CD14-positive monocyte (primary cell): ENCODE results near the gene TTC23. TPM values are rescaled to one million over a fixed set of nuclear protein-coding genes. Genes with fewer than 3 reads are reported as not detected.
"Not testable (repeated sequence)": the region's sequence is repeated elsewhere in the genome, so short reads cannot be mapped to it uniquely, and the experiment has no call there.

ENCODE experiments used
- DNase-seq, 3 donors: peaks; one replicate each; pipeline ENCODE4 v3.0.0-alpha.2; 2011 to 2022
- H2AFZ ChIP-seq: 2 replicates; pipeline ENCODE4 v1.6.0; 2012; ENCODE audit warnings: mild to moderate bottlenecking, low read depth, low read length, inconsistent platforms; ENCODE audit not compliant: insufficient read depth, poor library complexity, severe bottlenecking
- H3K27ac ChIP-seq, 2 donors: 1 replicate in 1 of 2; 2 replicates in 1 of 2; pipeline ENCODE4 v1.5.1; 2012 to 2013; ENCODE audit warnings: low read length in 2 of 2, control low read depth in 1 of 2, inconsistent platforms in 1 of 2, low read depth in 1 of 2, mild to moderate bottlenecking in 1 of 2
- H3K27me3 ChIP-seq, 2 donors: one replicate each; pipeline versions ENCODE4 v1.6.0 to v1.6.1; 2011 to 2013; ENCODE audit warnings: low read length in 2 of 2; ENCODE audit not compliant: control insufficient read depth in 2 of 2, insufficient read depth in 2 of 2
- H3K36me3 ChIP-seq, 2 donors: replicated peaks in 1 of 2; 1 replicate in 1 of 2; 2 replicates in 1 of 2; pipeline versions ENCODE4 v1.5.1 to v1.6.1; 2012 to 2013; ENCODE audit warnings: low read length in 2 of 2, control low read depth in 1 of 2, inconsistent platforms in 1 of 2, mild to moderate bottlenecking in 1 of 2; ENCODE audit not compliant: insufficient read depth in 2 of 2, control insufficient read depth in 1 of 2
- H3K4me1 ChIP-seq, 2 donors: 1 replicate in 1 of 2; 2 replicates in 1 of 2; pipeline versions ENCODE4 v1.5.1 to v1.6.1; 2012 to 2013; ENCODE audit warnings: low read length in 2 of 2, control low read depth in 1 of 2, inconsistent platforms in 1 of 2, mild to moderate bottlenecking in 1 of 2, moderate library complexity in 1 of 2; ENCODE audit not compliant: insufficient read depth in 2 of 2, control insufficient read depth in 1 of 2
- H3K4me2 ChIP-seq: replicated peaks from 2 replicates; pipeline ENCODE3; 2012; ENCODE audit warnings: low read length, moderate library complexity, mild to moderate bottlenecking; ENCODE audit not compliant: poor library complexity, severe bottlenecking; ENCODE audit errors: extremely low read depth
- H3K4me3 ChIP-seq, 3 experiments: fragments of 200-600 bp in 1 of 3; sonication (generic) in 1 of 3; replicated peaks in 1 of 3; 1 replicate in 2 of 3; 2 replicates in 1 of 3; pipeline ENCODE4 v1.5.1; 2011 to 2013; ENCODE audit warnings: low read length in 3 of 3, mild to moderate bottlenecking in 3 of 3, control low read depth in 2 of 3, low read depth in 2 of 3, inconsistent platforms in 1 of 3, moderate library complexity in 1 of 3
- H3K79me2 ChIP-seq: 2 replicates; pipeline ENCODE4 v1.6.0; 2012; ENCODE audit warnings: mild to moderate bottlenecking, control low read depth, inconsistent platforms, low read length, moderate library complexity; ENCODE audit not compliant: insufficient read depth
- H3K9ac ChIP-seq: 2 replicates; pipeline ENCODE4 v1.6.0; 2017; ENCODE audit warnings: low read length, mild to moderate bottlenecking; ENCODE audit not compliant: insufficient read depth, poor library complexity, severe bottlenecking
- H3K9me3 ChIP-seq, 2 donors: replicated peaks in 1 of 2; 1 replicate in 1 of 2; 2 replicates in 1 of 2; pipeline versions ENCODE4 v1.5.1 to v1.6.1; 2012 to 2013; ENCODE audit warnings: low read length in 2 of 2, control low read depth in 1 of 2; ENCODE audit not compliant: control insufficient read depth in 1 of 2, insufficient read depth in 1 of 2
- H4K20me1 ChIP-seq: 2 replicates; pipeline ENCODE4 v1.6.0; 2012; ENCODE audit warnings: mild to moderate bottlenecking, low read length, control low read depth, moderate library complexity; ENCODE audit not compliant: insufficient read depth
- H3K27ac Mint-ChIP-seq, 7 donors: one replicate each; pipeline ENCODE4 v1.8.0; 2020; ENCODE audit warnings: mild to moderate bottlenecking in 7 of 7, mixed read lengths in 7 of 7, moderate library complexity in 6 of 7, inconsistent platforms in 2 of 7
- H3K27me3 Mint-ChIP-seq, 3 donors: one replicate each; pipeline ENCODE4 v1.8.0; 2021 to 2022; ENCODE audit warnings: low read depth in 3 of 3, mild to moderate bottlenecking in 3 of 3, mixed read lengths in 3 of 3, moderate library complexity in 3 of 3, inconsistent platforms in 1 of 3
- H3K36me3 Mint-ChIP-seq, 2 donors: one replicate each; pipeline ENCODE4 v1.8.0; 2020; ENCODE audit warnings: mixed read lengths in 2 of 2, inconsistent platforms in 1 of 2, mild to moderate bottlenecking in 1 of 2
- H3K4me1 Mint-ChIP-seq: one replicate; pipeline ENCODE4 v1.8.0; 2020; ENCODE audit warnings: mild to moderate bottlenecking, mixed read lengths
- H3K4me3 Mint-ChIP-seq, 2 donors: one replicate each; pipeline ENCODE4 v1.8.0; 2020; ENCODE audit warnings: mild to moderate bottlenecking in 2 of 2, mixed read lengths in 2 of 2, moderate library complexity in 1 of 2
- H3K9me3 Mint-ChIP-seq, 7 donors: one replicate each; pipeline ENCODE4 v1.8.0; 2020 to 2022; ENCODE audit warnings: mixed read lengths in 7 of 7, mild to moderate bottlenecking in 6 of 7, moderate library complexity in 6 of 7, inconsistent platforms in 2 of 7
- WGBS: methylation state at CpG from one replicate; pipeline ENCODE4 v1.1.5; 2013; ENCODE audit warnings: missing lambda C conversion rate; ENCODE audit not compliant: insufficient coverage; 5-methylcytosine and 5-hydroxymethylcytosine counted together
- intact Hi-C, 2 donors: fragments of 100-400 bp; cut with micrococcal nuclease; formaldehyde crosslinking; loops; one replicate each; pipeline versions ENCODE4 v1.15.0 to v1.15.1; 2023
- polyA plus RNA-seq, 3 donors: library from polyadenylated mRNA; depleted of rRNA in 1 of 3; unstranded in 2 of 3; stranded (reverse) in 1 of 3; fragments of 300-500 nt in 2 of 3; fragments of >200 nt in 1 of 3; fragmentation: Illumina TruSeq in 2 of 3; gene quantifications; 1 replicate in 2 of 3; 2 replicates in 1 of 3; pipeline ENCODE4 v1.2.3, GENCODE V29; 2012 to 2021
- TF ChIP-seq, protein P1 (sequence below): fragments of 200-600 bp; IDR thresholded peaks from one replicate; pipeline ENCODE4 v1.8.0; 2022; ENCODE audit warnings: antibody characterized with exemption, mild to moderate bottlenecking

TTC23 gene
- polyA plus RNA-seq, 3 donors, result 0.51 to 0.55 TPM; not detected in 1

DNA sequence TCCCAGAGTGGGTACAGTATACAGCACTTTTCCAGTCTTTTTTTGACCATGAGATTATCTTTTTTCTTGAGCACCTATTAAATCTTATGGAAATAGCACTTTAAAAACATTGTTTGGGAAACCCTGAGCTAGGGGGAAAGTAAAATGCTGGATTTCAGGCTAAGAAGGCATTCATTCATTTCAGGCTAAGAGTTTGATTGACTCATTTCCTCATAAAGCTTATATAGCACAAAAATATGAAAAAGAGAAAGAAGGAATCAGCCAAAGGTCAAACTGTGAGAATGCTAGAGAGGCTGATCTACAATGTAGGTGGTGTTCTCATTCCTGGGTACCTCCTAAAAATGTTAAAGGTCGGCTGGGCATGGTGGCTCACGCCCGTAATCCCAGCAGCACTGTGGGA is 10.5 kb downstream of the TTC23 start:
- intact Hi-C loops, result no loop called here
- no CpG with 5 or more reads among the region's 3 CpGs for WGBS
- Mint-ChIP-seq H3K36me3 (peaks cover 3 to 4% of the 10 kb centered on the region in 2 donors), H3K27me3 (peaks cover 0 to 4% (median 0%) of the 10 kb centered on the region in 3 donors), H3K4me3 (no peak overlapping the region), H3K9me3 (no peaks in the 10 kb centered on the region), H3K27ac (no peak overlapping the region), H3K4me1 (peaks cover 10% of the 10 kb centered on the region)
- Histone ChIP-seq H3K79me2 (no peaks in the 10 kb centered on the region), H2AFZ (no peak overlapping the region), H3K4me1 (no peaks in the 10 kb centered on the region), H4K20me1 (no peaks in the 10 kb centered on the region), H3K4me2 (no peak overlapping the region), H3K27ac (no peak overlapping the region), H3K27me3 (no peaks in the 10 kb centered on the region), H3K9me3 (no peaks in the 10 kb centered on the region), H3K4me3 (no peak overlapping the region), H3K36me3 (no peaks in the 10 kb centered on the region), H3K9ac (no peak overlapping the region)
- TF ChIP-seq, protein P1, sequence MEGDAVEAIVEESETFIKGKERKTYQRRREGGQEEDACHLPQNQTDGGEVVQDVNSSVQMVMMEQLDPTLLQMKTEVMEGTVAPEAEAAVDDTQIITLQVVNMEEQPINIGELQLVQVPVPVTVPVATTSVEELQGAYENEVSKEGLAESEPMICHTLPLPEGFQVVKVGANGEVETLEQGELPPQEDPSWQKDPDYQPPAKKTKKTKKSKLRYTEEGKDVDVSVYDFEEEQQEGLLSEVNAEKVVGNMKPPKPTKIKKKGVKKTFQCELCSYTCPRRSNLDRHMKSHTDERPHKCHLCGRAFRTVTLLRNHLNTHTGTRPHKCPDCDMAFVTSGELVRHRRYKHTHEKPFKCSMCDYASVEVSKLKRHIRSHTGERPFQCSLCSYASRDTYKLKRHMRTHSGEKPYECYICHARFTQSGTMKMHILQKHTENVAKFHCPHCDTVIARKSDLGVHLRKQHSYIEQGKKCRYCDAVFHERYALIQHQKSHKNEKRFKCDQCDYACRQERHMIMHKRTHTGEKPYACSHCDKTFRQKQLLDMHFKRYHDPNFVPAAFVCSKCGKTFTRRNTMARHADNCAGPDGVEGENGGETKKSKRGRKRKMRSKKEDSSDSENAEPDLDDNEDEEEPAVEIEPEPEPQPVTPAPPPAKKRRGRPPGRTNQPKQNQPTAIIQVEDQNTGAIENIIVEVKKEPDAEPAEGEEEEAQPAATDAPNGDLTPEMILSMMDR, result no peak
- DNase-seq, result no peak

DNA sequence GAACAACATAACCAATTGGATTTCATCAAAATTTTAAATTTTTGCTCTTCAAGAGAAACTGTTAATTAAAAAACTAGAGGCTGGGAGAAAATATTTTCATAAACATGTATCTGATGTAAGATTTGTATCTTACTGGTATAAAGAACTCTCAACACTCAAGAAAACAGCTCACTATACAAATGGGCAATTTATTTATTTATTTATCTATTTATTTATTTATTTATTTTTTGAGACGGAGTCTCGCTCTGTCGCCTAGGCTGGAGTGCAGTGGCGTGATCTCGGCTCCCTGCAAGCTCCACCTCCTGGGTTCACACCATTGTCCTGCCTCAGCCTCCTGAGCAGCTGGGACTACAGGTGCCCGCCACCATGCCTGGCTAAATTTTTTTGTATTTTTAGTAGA is 15.2 kb downstream of the TTC23 start:
- H3K36me3 Mint-ChIP-seq, H3K4me1 ChIP-seq, H3K4me3 ChIP-seq, H3K79me2 ChIP-seq, H2AFZ ChIP-seq, H3K4me2 ChIP-seq, H3K27me3 ChIP-seq, DNase-seq, H4K20me1 ChIP-seq, H3K9ac ChIP-seq, H3K27ac ChIP-seq, H3K36me3 ChIP-seq, H3K4me3 Mint-ChIP-seq, H3K27ac Mint-ChIP-seq, H3K4me1 Mint-ChIP-seq, intact Hi-C loops, H3K9me3 Mint-ChIP-seq, H3K9me3 ChIP-seq, H3K27me3 Mint-ChIP-seq: not testable (repeated sequence)
- no CpG with 5 or more reads among the region's 6 CpGs for WGBS
